Measurements from ENCODE around the gene PACSIN1. TPM values are rescaled to one million over a fixed set of nuclear protein-coding genes. Genes with fewer than 3 reads are reported as not detected.

Gene PACSIN1
- total and polyA plus RNA-seq, 2 experiments from 2014 or later = 0.05 to 0.37 TPM

- Histone ChIP-seq H2AFZ (no peak overlapping the region), H3K4me2 (no peak overlapping the region)
Measured at GRCh38 chr6:34576286-34576955, 110.5 kb downstream of the PACSIN1 start.

GRCh38 chr6:34578445-34579262 is 112.8 kb downstream of the PACSIN1 start:
- Histone ChIP-seq H2AFZ (no peak overlapping the region), H3K27me3 (no peaks in the 10 kb centered on the region), H3K9me3 (ENCODE audit: low read depth) (no peaks in the 10 kb centered on the region), H3K4me1 (ENCODE audit: insufficient read depth) (no peaks in the 10 kb centered on the region), H3K4me2 (no peak overlapping the region), H3K27ac (no peak overlapping the region), H3K4me3 (no peak overlapping the region), H3K79me2 (no peaks in the 10 kb centered on the region), H4K20me1 (ENCODE audit: insufficient read depth, poor library complexity, severe bottlenecking) (no peaks in the 10 kb centered on the region), H3K9me2 (replicated peaks; ENCODE audit: insufficient read depth) (no peaks in the 10 kb centered on the region), H3K36me3 (replicated peaks; ENCODE audit: insufficient read depth, low read depth) (no peaks in the 10 kb centered on the region)
- TF ChIP-seq CTCF (IDR thresholded peaks at IDR 0.05; ENCODE audit: poor library complexity) (no peak), EZH2phosphoT487 (IDR thresholded peaks at IDR 0.05; ENCODE audit: low read depth, severe bottlenecking, unreplicated experiment) (no peak), EZH2 (IDR thresholded peaks at IDR 0.05; ENCODE audit: borderline replicate concordance) (no peak)
- WGBS (ENCODE audit: low lambda C conversion rate, missing lambda C conversion rate) = 94% methylated on average over 7 of the region's 7 CpGs
- no peak for DNase-seq (ENCODE audit: low spot score)

More at GRCh38 chr6:34576286-34576955, 110.5 kb downstream of the PACSIN1 start:
- H4K20me1 ChIP-seq (ENCODE audit: insufficient read depth, poor library complexity, severe bottlenecking) = no peaks in the 10 kb centered on the region
- 89% methylated on average over 18 of the region's 18 CpGs for WGBS (ENCODE audit: low lambda C conversion rate, missing lambda C conversion rate)
- no peaks in the 10 kb centered on the region for H3K9me3 ChIP-seq (ENCODE audit: low read depth)
- no peak overlapping the region for H3K4me3 ChIP-seq
- no peak for DNase-seq (ENCODE audit: low spot score)
- H3K79me2 ChIP-seq = no peaks in the 10 kb centered on the region
- no peaks in the 10 kb centered on the region for H3K9me2 ChIP-seq (replicated peaks; ENCODE audit: insufficient read depth)
- H3K4me1 ChIP-seq (ENCODE audit: insufficient read depth) = no peaks in the 10 kb centered on the region
- no peaks in the 10 kb centered on the region for H3K36me3 ChIP-seq (replicated peaks; ENCODE audit: insufficient read depth, low read depth)
- H3K27me3 ChIP-seq = no peaks in the 10 kb centered on the region
- TF ChIP-seq EZH2phosphoT487 (IDR thresholded peaks at IDR 0.05; ENCODE audit: low read depth, severe bottlenecking, unreplicated experiment) = no peak
- no peak for TF ChIP-seq EZH2 (IDR thresholded peaks at IDR 0.05; ENCODE audit: borderline replicate concordance)
- TF ChIP-seq CTCF (IDR thresholded peaks at IDR 0.05; ENCODE audit: poor library complexity) = no peak
- H3K27ac ChIP-seq = no peak overlapping the region

- no peak for DNase-seq (ENCODE audit: low spot score)
- TF ChIP-seq EZH2phosphoT487 (IDR thresholded peaks at IDR 0.05; ENCODE audit: low read depth, severe bottlenecking, unreplicated experiment) (no peak), EZH2 (IDR thresholded peaks at IDR 0.05; ENCODE audit: borderline replicate concordance) (no peak), CTCF (IDR thresholded peaks at IDR 0.05; ENCODE audit: poor library complexity) (no peak)
- no peaks in the 10 kb centered on the region for H3K4me1 ChIP-seq (ENCODE audit: insufficient read depth)
- H3K4me2 ChIP-seq = no peak overlapping the region
- no peaks in the 10 kb centered on the region for H3K79me2 ChIP-seq
- no peaks in the 10 kb centered on the region for H4K20me1 ChIP-seq (ENCODE audit: insufficient read depth, poor library complexity, severe bottlenecking)
- H3K27me3 ChIP-seq = no peaks in the 10 kb centered on the region
- no peaks in the 10 kb centered on the region for H3K36me3 ChIP-seq (replicated peaks; ENCODE audit: insufficient read depth, low read depth)
- no peak overlapping the region for H2AFZ ChIP-seq
- no peak overlapping the region for H3K4me3 ChIP-seq
- no peak overlapping the region for H3K27ac ChIP-seq
- WGBS (ENCODE audit: low lambda C conversion rate, missing lambda C conversion rate) = 89% methylated on average over 6 of the region's 6 CpGs
- no peaks in the 10 kb centered on the region for H3K9me3 ChIP-seq (ENCODE audit: low read depth)
- no peaks in the 10 kb centered on the region for H3K9me2 ChIP-seq (replicated peaks; ENCODE audit: insufficient read depth)
Measured at GRCh38 chr6:34580707-34581560, 115.1 kb downstream of the PACSIN1 start.

All from hepatocyte (in vitro differentiated cells).